SK-N-MC (cell line): Measurements from ENCODE around the gene BATF3.

Experiments used
- EZH2 ChIP-seq: fragments of 200-600 bp; sonication (generic); IDR thresholded peaks from one replicate; pipeline ENCODE4 v1.6.1; 2017; ENCODE audit warnings: antibody characterized with exemption
- FOXP2 ChIP-seq: optimal IDR thresholded peaks from 2 replicates; pipeline ENCODE3; 2011; ENCODE audit warnings: mild to moderate bottlenecking, moderate library complexity; ENCODE audit not compliant: insufficient read depth; ENCODE audit errors: extremely low read length, control extremely low read depth
- POLR2AphosphoS5 ChIP-seq: IDR thresholded peaks from 2 replicates; pipeline ENCODE4 v1.6.1; 2012; ENCODE audit warnings: mild to moderate bottlenecking, low read depth, low read length, borderline replicate concordance

- TF ChIP-seq EZH2 (no peak), POLR2AphosphoS5 (no peak), FOXP2 (no peak)
Observed at GRCh38 chr1:212678456-212679410, 20.9 kb downstream of the BATF3 start.
